Measurements from ENCODE around the gene FANK1.

- TF ChIP-seq ARNTL (CRISPR knock-in tag; IDR thresholded peaks at IDR 0.05; ENCODE audit: borderline replicate concordance, low read depth), result no peak
- TF ChIP-seq TSHZ2 (CRISPR knock-in tag; IDR thresholded peaks at IDR 0.05), result no peak
- no peak for TF ChIP-seq CREB5 (CRISPR knock-in tag; IDR thresholded peaks at IDR 0.05; ENCODE audit: low read depth)
- no peak for TF ChIP-seq ZFP3 (CRISPR knock-in tag; IDR thresholded peaks at IDR 0.05)
- TF ChIP-seq PATZ1 (CRISPR knock-in tag; IDR thresholded peaks at IDR 0.05; ENCODE audit: borderline replicate concordance), result no peak
- no peak for TF ChIP-seq RARB (CRISPR knock-in tag; IDR thresholded peaks at IDR 0.05)
- TF ChIP-seq ZFP30 (CRISPR knock-in tag; IDR thresholded peaks at IDR 0.05), result no peak
- TF ChIP-seq ZC3H10 (CRISPR knock-in tag; IDR thresholded peaks at IDR 0.05), result no peak
- no peak for TF ChIP-seq POU6F1 (CRISPR knock-in tag; IDR thresholded peaks at IDR 0.05; ENCODE audit: borderline replicate concordance, low read depth)
- no peak for TF ChIP-seq SNAI2 (CRISPR knock-in tag; IDR thresholded peaks at IDR 0.05)
- no peak for TF ChIP-seq CSDC2 (CRISPR knock-in tag; IDR thresholded peaks at IDR 0.05)
- no peak for TF ChIP-seq ZNF565 (CRISPR knock-in tag; conservative IDR thresholded peaks at IDR 0.05; ENCODE audit: low read depth)
- no peak for TF ChIP-seq ZNF70 (CRISPR knock-in tag; IDR thresholded peaks at IDR 0.05)
- TF ChIP-seq ESRRG (CRISPR knock-in tag; IDR thresholded peaks at IDR 0.05), result no peak
Observed at GRCh38 chr10:125951290-125951689, 54.9 kb downstream of the FANK1 start.

Measured in SK-N-SH treated with all-trans-retinoic acid at 6 μM for 48 hours (cell line).